Thyroid gland (tissue), 4 donors: Measurements from ENCODE around the gene PLXNA4.

Source experiments
- POLR2A ChIP-seq, 2 donors: fragments of 450-650 bp; IDR thresholded peaks; one replicate each; pipeline ENCODE4 v1.6.1; 2017; ENCODE audit warnings: antibody characterized with exemption in 2 of 2, mild to moderate bottlenecking in 2 of 2, moderate library complexity in 1 of 2
- TF ChIP-seq, protein P1 (sequence below), 6 experiments: fragments of 200-600 bp in 3 of 6; fragments of 450-650 bp in 3 of 6; sonication (generic) in 3 of 6; IDR thresholded peaks; one replicate each; pipeline ENCODE4 v1.5.1; 2016 to 2019; ENCODE audit warnings: antibody characterized with exemption in 6 of 6, mild to moderate bottlenecking in 2 of 6, inconsistent platforms in 1 of 6, moderate library complexity in 1 of 6

GRCh38 chr7:132464740-132465139 lies 111.5 kb downstream of the PLXNA4 start:
- TF ChIP-seq, protein P1, sequence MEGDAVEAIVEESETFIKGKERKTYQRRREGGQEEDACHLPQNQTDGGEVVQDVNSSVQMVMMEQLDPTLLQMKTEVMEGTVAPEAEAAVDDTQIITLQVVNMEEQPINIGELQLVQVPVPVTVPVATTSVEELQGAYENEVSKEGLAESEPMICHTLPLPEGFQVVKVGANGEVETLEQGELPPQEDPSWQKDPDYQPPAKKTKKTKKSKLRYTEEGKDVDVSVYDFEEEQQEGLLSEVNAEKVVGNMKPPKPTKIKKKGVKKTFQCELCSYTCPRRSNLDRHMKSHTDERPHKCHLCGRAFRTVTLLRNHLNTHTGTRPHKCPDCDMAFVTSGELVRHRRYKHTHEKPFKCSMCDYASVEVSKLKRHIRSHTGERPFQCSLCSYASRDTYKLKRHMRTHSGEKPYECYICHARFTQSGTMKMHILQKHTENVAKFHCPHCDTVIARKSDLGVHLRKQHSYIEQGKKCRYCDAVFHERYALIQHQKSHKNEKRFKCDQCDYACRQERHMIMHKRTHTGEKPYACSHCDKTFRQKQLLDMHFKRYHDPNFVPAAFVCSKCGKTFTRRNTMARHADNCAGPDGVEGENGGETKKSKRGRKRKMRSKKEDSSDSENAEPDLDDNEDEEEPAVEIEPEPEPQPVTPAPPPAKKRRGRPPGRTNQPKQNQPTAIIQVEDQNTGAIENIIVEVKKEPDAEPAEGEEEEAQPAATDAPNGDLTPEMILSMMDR (IDR thresholded peaks at IDR 0.05) = no peak
- TF ChIP-seq POLR2A (IDR thresholded peaks at IDR 0.05) = no peak
